HG02763 (cell line): ENCODE results near the gene SOX15.
A peak's percentile ranks its signal among the peaks of the same experiment; 100 is the strongest.

Experiments used
- ATAC-seq: cut with Tn5 transposase; IDR thresholded peaks from one replicate; pipeline ENCODE4 v1.9.1; 2021; ENCODE audit warnings: mild to moderate bottlenecking, moderate library complexity; ENCODE audit not compliant: unreplicated experiment

The SOX15 gene

DNA sequence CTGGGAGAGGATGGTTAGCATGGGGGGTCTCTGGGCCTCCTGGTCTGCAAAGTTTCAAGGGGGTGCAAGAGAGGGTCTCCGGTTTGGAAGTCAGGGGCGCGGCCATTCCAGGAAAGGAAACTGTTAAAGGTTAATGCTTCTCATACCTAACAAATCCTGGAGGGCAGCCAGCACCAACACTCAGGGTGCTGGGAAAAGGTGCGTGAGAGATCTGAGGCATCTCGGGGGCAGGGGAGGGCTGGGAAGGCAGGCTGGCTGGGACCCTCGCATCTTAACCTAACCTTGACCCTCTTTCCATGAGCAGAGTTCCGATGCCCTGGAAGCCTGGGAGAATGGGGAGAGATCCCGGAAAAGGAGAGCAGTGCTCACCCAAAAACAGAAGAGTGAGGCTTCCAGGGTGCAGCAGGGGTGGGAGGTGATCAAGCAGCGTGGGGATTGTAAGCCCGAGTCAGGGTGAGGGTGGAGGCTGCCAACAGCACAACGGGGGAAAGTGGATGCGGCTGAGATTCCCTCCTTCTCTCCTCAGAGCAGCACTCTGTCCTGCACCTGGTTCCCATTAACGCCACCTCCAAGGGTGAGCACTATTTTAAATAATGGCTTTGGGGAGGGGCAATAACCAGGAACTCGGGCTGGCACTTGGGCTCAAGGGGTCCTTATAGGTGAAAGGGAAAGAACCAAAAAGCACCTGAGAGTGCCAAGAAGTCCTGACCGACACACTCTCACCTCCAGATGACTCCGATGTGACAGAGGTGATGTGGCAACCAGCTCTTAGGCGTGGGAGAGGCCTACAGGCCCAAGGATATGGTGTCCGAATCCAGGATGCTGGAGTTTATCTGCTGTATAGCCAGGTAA, 30.3 kb downstream of the SOX15 start:
- no peak for ATAC-seq

DNA sequence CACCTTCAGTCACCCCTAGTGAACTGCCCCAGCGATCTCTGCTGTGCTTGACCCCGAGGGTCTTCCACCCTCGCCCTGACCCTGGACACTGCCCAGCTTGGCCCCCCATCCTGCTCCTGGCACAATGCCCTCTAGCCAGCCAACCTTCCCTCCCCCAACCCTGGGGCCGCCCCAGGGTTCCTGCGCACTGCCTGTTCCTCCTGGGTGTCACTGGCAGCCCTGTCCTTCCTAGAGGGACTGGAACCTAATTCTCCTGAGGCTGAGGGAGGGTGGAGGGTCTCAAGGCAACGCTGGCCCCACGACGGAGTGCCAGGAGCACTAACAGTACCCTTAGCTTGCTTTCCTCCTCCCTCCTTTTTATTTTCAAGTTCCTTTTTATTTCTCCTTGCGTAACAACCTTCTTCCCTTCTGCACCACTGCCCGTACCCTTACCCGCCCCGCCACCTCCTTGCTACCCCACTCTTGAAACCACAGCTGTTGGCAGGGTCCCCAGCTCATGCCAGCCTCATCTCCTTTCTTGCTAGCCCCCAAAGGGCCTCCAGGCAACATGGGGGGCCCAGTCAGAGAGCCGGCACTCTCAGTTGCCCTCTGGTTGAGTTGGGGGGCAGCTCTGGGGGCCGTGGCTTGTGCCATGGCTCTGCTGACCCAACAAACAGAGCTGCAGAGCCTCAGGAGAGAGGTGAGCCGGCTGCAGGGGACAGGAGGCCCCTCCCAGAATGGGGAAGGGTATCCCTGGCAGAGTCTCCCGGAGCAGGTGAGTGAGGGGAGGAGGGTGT, 31.2 kb downstream of the SOX15 start, which contains the start of gene TNFSF13:
TSS of gene TNFSF13 (plus strand) at position 207 of the 776 bp plus-strand sequence. CDS start at position 497, 290 bp downstream.
- ATAC-seq: no peak

DNA sequence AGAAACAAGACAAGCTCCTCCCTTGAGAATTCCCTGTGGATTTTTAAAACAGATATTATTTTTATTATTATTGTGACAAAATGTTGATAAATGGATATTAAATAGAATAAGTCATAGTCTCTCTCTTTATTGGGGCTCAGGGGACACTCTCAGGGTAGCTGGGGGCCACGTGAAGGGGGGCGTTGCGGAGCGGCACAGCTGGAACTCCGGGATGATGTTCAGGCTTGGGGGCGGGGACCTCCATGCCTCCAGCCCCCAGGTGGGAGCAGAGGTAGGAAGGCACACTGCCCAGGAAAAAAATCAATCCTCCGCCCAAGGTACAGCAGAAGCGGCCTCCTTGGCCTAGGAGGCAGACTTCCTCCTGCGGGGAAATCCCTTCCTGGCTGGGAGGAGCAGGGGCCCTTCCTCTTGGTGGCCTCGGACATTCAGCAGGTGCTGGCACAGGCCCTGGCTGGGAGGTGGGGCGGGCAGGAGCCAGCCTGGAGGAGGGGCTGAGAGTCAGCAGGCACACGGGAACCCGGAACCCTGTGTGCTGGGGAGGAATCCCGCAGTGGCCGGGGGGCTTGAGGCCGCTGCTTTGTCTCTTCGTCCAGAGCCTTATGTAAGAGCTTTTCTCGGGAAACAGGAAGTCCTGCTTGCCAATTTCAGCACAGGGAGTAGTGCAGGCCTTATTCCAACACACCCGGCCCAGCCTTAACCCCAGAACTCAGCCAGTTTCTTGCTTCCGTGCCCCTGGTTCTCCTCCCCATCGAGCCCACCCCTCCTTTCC, 31.9 kb downstream of the SOX15 start:
- no peak for ATAC-seq

DNA sequence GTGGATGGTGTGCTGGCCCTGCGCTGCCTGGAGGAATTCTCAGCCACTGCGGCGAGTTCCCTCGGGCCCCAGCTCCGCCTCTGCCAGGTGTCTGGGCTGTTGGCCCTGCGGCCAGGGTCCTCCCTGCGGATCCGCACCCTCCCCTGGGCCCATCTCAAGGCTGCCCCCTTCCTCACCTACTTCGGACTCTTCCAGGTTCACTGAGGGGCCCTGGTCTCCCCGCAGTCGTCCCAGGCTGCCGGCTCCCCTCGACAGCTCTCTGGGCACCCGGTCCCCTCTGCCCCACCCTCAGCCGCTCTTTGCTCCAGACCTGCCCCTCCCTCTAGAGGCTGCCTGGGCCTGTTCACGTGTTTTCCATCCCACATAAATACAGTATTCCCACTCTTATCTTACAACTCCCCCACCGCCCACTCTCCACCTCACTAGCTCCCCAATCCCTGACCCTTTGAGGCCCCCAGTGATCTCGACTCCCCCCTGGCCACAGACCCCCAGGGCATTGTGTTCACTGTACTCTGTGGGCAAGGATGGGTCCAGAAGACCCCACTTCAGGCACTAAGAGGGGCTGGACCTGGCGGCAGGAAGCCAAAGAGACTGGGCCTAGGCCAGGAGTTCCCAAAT, 32.6 kb downstream of the SOX15 start:
- no peak for ATAC-seq

DNA sequence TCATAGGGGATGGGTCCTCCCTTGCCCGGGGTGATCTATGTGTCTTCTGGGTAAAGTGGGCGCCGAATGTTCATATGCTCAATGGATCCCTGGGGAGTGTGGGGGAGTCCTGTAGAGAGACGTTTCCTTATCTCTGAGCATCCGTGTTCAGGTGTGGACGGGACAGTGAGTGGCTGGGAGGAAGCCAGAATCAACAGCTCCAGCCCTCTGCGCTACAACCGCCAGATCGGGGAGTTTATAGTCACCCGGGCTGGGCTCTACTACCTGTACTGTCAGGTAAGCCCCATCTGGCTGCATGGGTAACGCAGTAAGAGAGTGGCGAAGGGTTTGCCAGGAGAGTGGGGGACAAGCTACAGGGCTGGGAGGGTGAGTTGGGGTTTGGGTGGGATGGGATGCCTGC, 33.3 kb downstream of the SOX15 start:
- no peak for ATAC-seq

DNA sequence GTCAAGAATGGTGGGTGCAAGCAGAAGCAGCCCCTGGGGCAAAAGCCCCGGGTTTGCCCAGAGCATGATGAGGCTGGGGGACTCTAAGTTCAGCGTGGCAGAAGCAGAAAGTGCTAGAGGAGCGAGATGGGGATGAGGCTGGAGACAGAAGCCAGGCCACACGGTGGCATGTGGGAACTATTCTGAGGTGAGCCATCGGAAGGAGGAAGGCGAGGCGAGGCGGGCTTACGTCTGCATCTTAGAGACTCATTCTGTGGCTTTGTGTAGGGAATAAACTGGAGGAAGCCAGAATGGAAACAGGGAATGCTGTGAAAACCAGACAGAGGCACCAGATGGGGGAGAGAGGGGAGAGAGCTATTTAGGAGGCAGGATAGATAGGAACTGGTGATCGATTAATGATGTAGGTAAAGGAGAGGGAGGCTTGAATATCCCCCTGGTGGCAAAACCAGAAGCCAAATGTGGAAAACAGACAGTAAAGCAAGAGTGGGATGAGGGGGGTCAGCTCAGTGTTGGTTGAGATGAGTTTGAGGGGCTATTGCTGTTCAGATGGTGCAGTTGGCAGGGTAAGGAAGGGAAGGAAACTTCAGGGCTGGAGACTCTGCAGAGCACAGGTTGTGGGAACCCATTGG, 34.5 kb downstream of the SOX15 start:
- ATAC-seq: no peak

DNA sequence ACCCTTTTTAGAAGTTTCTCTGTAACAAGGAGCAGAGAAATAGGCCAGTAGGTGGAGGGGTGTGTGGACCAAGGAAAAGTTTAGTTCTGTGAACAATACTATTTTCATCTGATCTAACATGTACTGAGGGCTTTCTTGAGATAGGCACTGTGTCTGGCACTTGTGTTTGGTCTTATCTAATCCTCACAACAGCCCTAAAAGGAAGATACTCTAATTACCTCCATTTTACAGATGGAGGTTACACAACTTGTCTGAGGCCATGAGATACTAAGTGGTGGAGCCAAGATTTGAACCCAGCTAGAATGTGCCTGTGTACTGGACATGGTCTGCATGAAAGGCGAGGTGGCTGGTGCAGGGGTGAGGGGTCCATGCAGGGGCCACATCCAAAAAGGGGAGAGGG, 36.5 kb downstream of the SOX15 start:
- no peak for ATAC-seq

DNA sequence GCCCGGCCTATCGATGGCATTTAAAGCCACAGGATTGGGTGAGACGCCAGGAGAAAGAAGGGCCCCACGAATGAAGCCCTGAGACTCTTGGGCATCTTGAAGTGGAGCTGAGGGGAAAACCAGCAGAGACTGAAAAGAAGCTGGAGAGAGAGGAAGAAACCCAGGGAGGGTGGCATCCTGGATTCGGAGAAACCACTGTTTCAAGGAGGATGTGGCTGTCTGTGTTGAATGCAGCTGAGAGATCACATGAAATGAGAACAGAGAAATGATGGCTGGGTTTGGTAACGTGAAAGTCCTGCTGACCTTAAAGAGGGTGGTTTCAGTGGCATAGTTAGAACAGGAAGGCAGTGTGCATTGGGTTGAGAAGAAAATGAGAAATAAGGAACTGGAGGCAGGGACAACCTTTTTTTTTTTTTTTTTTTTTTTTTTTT, 37.3 kb downstream of the SOX15 start:
- ATAC-seq: peak; percentile 64

DNA sequence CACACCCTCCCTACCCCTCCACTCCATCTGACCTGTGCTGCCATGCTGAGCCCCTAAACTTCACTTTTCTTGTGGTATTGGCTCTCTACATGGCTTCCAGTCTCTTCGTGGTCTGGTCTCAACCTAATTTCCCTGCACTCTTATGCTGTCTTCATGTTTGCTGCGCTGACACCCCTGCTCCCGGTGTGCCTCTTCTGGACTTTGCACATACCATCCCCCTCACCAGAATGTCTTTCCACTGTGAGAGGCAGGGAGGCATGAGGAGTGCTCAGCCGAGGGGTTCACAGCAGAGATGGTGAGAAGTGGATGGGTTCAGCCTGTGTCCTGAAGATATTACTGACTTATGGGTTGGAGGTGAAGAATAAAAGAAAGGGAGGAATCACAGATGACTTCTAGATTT, 38.5 kb downstream of the SOX15 start:
- ATAC-seq: no peak

DNA sequence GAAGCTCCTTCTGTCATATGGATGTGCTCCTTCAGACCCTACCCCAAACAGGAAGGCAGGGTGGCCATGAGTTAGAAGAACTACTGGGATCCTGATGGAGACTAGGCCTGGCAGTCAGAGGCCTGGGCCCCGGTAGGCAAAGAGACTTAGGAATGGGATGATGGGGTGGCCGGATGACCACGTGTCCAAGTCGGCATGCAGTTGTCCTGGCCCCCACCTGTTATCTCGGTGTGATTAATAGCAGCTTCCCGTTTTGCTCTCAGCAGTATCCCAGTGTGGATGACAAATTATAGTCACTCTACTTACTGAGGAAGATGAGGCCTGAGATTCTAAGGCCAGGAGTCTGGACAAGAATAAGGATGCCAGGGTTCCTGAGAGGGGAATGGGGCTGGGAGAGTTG, 39.5 kb downstream of the SOX15 start:
- ATAC-seq: no peak

DNA sequence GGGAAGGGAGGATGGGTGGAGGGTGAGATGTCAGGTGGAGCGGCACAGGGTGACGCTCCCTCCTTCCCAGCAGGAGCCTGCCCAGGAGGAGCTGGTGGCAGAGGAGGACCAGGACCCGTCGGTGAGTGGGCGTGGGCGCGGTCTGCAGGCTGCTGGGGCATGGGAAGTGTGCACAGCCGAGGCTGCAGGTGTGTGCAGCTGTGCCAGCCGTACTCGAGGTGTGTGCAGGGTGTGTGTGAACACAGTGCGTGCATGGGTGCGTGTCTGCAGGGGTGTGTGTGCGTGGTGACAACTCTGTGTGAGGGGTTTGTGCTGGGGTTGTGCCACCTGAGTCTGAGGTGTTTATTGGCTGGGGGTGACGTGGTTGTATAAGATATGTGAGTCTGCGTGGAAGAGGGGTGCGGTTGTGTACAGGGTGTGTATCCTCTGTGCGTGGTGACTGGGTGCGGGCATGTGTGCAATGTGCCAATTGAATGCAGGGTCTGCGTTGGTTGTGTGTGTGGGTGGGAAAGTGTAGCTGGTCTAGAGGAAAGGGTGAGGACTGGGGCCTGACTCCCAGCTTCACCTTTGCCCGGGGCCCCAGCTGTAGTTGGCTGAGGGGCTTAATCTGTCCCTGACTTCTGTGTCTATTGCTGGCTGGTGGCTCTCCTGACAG, 40.4 kb downstream of the SOX15 start:
- ATAC-seq: no peak

DNA sequence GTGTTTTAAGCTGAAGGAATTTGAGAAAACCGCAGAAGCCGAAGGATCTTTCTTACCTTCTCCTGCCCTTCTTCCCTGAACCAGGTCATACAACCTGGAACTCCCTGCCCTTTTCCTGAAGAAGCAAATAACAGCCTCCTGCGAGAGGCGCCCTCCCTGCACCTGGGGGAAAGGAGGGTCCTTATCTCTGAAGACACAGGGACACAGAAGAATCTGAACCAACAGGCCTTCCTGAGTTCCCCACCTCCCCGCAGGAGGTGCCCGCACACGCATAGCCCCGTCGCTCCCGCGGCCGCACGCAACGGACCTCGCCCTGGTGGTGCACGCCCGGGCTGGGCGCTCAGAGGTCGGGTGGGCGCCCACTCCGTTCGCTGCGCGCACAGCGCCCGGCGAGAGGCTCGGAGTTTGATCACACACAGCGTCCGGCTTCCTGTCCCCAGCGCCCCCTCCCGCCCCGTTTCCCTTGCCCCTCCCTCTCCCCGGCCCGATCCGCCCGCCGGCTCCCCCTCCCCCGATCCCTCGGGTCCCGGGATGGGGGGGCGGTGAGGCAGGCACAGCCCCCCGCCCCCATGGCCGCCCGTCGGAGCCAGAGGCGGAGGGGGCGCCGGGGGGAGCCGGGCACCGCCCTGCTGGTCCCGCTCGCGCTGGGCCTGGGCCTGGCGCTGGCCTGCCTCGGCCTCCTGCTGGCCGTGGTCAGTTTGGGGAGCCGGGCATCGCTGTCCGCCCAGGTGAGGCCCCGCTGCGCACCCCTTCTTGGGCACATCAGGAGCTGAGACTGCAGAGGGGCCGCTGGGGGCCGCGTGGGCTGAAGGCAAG, 41.1 kb downstream of the SOX15 start, which contains the start of gene TNFSF12:
TSS of gene TNFSF12 (plus strand) at position 474 of the 816 bp plus-strand sequence. CDS start at position 570, 96 bp downstream.
- no peak for ATAC-seq

DNA sequence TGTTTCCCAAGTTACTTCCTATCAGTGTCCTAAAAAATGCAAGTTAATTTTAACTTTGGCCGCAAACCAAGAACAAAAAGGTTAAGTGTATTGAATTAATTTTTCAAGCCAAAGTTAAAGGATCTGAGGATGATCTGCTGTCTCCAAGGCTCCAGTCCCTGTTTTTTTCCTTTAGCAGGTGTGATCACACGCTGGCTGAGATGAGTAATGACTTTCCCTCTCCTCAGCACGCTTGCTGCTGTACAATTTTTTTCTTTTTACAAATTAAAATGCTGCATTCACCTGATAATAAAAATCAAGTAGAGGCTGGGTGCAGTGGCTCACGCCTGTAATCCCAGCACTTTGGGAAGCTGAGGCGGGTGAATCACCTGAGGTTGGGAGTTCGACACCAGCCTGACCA, 45.0 kb downstream of the SOX15 start:
- no peak for ATAC-seq

DNA sequence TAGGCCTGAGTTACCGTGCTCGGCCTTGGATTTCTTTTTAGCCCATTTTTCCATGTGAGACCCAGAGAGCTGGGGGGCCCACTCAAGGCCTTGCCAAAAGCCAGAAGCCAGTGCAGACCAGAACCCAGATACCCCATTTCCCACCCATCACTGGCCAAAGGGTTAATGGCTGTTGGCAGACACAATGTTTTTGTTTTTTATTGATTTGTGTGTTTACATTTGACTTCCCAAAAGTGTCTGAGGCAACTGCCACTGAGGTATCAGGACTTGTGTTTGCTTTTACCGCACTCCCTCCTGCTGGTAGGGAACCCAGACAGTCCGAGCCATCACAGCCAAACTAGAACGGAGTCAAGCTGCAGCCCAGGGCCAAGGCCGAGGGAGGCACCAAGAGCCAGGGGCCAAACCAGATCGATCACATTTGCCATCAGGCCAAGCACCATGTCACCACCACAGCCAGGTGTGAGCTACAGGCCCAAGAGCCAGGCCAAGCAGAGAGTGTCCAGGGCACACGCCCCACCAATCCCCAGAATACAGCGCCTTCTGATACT, 48.7 kb downstream of the SOX15 start:
- ATAC-seq: no peak

DNA sequence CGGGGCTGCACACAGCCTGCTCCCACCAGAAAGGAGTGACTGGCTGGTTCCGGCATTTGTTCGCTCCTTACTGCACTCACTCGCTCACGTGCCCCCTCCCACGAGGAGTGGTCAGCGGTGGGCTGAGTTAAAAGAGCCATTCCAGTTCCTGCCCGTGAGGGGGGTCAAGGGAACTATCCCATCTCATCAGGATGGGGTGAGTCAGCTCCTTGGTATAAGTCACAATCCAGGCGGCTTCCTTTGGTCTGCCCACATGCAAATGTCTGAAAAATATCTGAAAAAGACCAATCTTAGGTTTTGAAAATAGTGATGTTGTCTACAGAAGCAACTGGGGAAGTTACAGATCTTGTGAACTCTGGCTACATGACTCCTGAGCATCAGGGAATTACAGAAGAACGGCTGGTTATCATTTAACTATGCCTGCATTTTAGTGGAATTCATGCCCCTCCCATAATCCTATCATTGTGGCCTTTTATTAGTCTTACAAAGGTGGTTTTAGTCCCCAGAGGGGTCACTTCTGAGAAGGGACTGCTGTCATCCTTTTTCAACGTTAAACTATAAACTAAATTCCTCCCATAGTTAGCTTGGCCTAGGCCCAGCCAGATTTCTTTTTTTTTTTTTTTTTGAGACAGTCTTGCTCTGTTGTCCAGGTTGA, 50.9 kb downstream of the SOX15 start:
- no peak for ATAC-seq
